ENCODE results near the gene CCR5.
"Not testable (repeated sequence)": the region's sequence is repeated elsewhere in the genome, so short reads cannot be mapped to it uniquely, and the experiment has no call there.

Gene CCR5

GRCh38 chr3:46381625-46382024 lies 10.9 kb downstream of the CCR5 start:
- Histone ChIP-seq H3K4me3 (ENCODE audit: low read length) (no peak overlapping the region), H3K9ac (ENCODE audit: low read length) (no peak overlapping the region), H4K20me1 (ENCODE audit: insufficient read depth, low read length) (no peaks in the 10 kb centered on the region), H3K27ac (ENCODE audit: low read length) (no peak overlapping the region), H2AFZ (ENCODE audit: low read depth, low read length) (no peak overlapping the region), H3K9me3 (ENCODE audit: insufficient read depth, low read length) (no peaks in the 10 kb centered on the region), H3K4me1 (ENCODE audit: low read length) (peaks cover 36% of the 10 kb centered on the region), H3K4me2 (ENCODE audit: low read length) (no peak overlapping the region), H3K36me3 (replicated peaks; ENCODE audit: low read depth, low read length) (no peaks in the 10 kb centered on the region), H3K27me3 (ENCODE audit: low read depth, low read length) (peaks cover 9% of the 10 kb centered on the region), H3K79me2 (ENCODE audit: low read length) (no peaks in the 10 kb centered on the region)
- TF ChIP-seq CTCF (IDR thresholded peaks at IDR 0.05; ENCODE audit: low read depth, low read length) (no peak), EZH2phosphoT487 (IDR thresholded peaks at IDR 0.05; ENCODE audit: low read depth) (no peak)

- H3K9ac ChIP-seq (ENCODE audit: low read length) = no peak overlapping the region
- H3K4me3 ChIP-seq (ENCODE audit: low read length) = peak overlapping the region; percentile 3; the same call in 1 of the 2 replicates
- TF ChIP-seq EZH2phosphoT487 (IDR thresholded peaks at IDR 0.05; ENCODE audit: low read depth) (no peak), CTCF (IDR thresholded peaks at IDR 0.05; ENCODE audit: low read depth, low read length) (no peak)
- H3K4me1 ChIP-seq (ENCODE audit: low read length) = peaks cover 36% of the 10 kb centered on the region
- H3K27ac ChIP-seq (ENCODE audit: low read length) = no peak overlapping the region
- H4K20me1 ChIP-seq (ENCODE audit: insufficient read depth, low read length) = no peaks in the 10 kb centered on the region
- no peaks in the 10 kb centered on the region for H3K9me3 ChIP-seq (ENCODE audit: insufficient read depth, low read length)
- H3K4me2 ChIP-seq (ENCODE audit: low read length) = peak overlapping the region; percentile 40
- no peaks in the 10 kb centered on the region for H3K36me3 ChIP-seq (replicated peaks; ENCODE audit: low read depth, low read length)
- 0 out of 2 replicates have a peak, but pooled peaks cover 6% of the 10 kb centered on the region for H3K27me3 ChIP-seq (ENCODE audit: low read depth, low read length)
- peak overlapping the region; percentile 83 for H2AFZ ChIP-seq (ENCODE audit: low read depth, low read length)
- H3K79me2 ChIP-seq (ENCODE audit: low read length) = no peaks in the 10 kb centered on the region
These were observed 12.6 kb downstream of the CCR5 start for GRCh38 chr3:46383211-46383950.

- Histone ChIP-seq H3K27me3 (ENCODE audit: low read depth, low read length) (0 out of 2 replicates have a peak, but pooled peaks cover 6% of the 10 kb centered on the region), H4K20me1 (ENCODE audit: insufficient read depth, low read length) (no peaks in the 10 kb centered on the region), H3K4me1 (ENCODE audit: low read length) (peaks cover 33% of the 10 kb centered on the region), H3K36me3 (replicated peaks; ENCODE audit: low read depth, low read length) (no peaks in the 10 kb centered on the region), H3K9ac (ENCODE audit: low read length) (no peak overlapping the region), H3K27ac (ENCODE audit: low read length) (no peak overlapping the region), H3K4me3 (ENCODE audit: low read length) (peak overlapping the region; percentile 3; the same call in 1 of the 2 replicates), H2AFZ (ENCODE audit: low read depth, low read length) (0 out of 2 replicates have a peak overlapping the region, but pooled peaks have one; percentile 3), H3K9me3 (ENCODE audit: insufficient read depth, low read length) (no peaks in the 10 kb centered on the region), H3K4me2 (ENCODE audit: low read length) (peak overlapping the region; percentile 40), H3K79me2 (ENCODE audit: low read length) (no peaks in the 10 kb centered on the region)
- TF ChIP-seq CTCF (IDR thresholded peaks at IDR 0.05; ENCODE audit: low read depth, low read length) (no peak), EZH2phosphoT487 (IDR thresholded peaks at IDR 0.05; ENCODE audit: low read depth) (no peak)
These were observed 13.2 kb downstream of the CCR5 start for GRCh38 chr3:46383951-46384330.

GRCh38 chr3:46386205-46386604 lies 15.5 kb downstream of the CCR5 start:
- no peak overlapping the region for H2AFZ ChIP-seq (ENCODE audit: low read depth, low read length)
- H4K20me1 ChIP-seq (ENCODE audit: insufficient read depth, low read length) = no peaks in the 10 kb centered on the region
- TF ChIP-seq CTCF (IDR thresholded peaks at IDR 0.05; ENCODE audit: low read depth, low read length) (no peak), EZH2phosphoT487 (IDR thresholded peaks at IDR 0.05; ENCODE audit: low read depth) (no peak)

GRCh38 chr3:46388847-46389246 lies 18.1 kb downstream of the CCR5 start:
- not testable (repeated sequence) for H3K4me3 ChIP-seq (ENCODE audit: low read length); H3K27me3 ChIP-seq (ENCODE audit: low read depth, low read length); H3K4me2 ChIP-seq (ENCODE audit: low read length); H3K4me1 ChIP-seq (ENCODE audit: low read length); H2AFZ ChIP-seq (ENCODE audit: low read depth, low read length); H3K9ac ChIP-seq (ENCODE audit: low read length); H4K20me1 ChIP-seq (ENCODE audit: insufficient read depth, low read length); H3K36me3 ChIP-seq (replicated peaks; ENCODE audit: low read depth, low read length); H3K9me3 ChIP-seq (ENCODE audit: insufficient read depth, low read length); H3K27ac ChIP-seq (ENCODE audit: low read length); H3K79me2 ChIP-seq (ENCODE audit: low read length)

More at GRCh38 chr3:46386205-46386604, 15.5 kb downstream of the CCR5 start:
- peaks cover 9% of the 10 kb centered on the region; the same call in 1 of the 2 replicates for H3K27me3 ChIP-seq (ENCODE audit: low read depth, low read length)
- H3K4me2 ChIP-seq (ENCODE audit: low read length) = no peak overlapping the region
- no peak overlapping the region for H3K4me3 ChIP-seq (ENCODE audit: low read length)
- no peak overlapping the region for H3K27ac ChIP-seq (ENCODE audit: low read length)
- H3K9me3 ChIP-seq (ENCODE audit: insufficient read depth, low read length) = no peaks in the 10 kb centered on the region
- no peaks in the 10 kb centered on the region for H3K36me3 ChIP-seq (replicated peaks; ENCODE audit: low read depth, low read length)
- H3K9ac ChIP-seq (ENCODE audit: low read length) = no peak overlapping the region
- no peaks in the 10 kb centered on the region for H3K79me2 ChIP-seq (ENCODE audit: low read length)
- H3K4me1 ChIP-seq (ENCODE audit: low read length) = peaks cover 18% of the 10 kb centered on the region
